Measurements from ENCODE around the gene ANKRD9. TPM values are rescaled to one million over a fixed set of nuclear protein-coding genes. Genes with fewer than 3 reads are reported as not detected.
"Not testable (repeated sequence)": the region's sequence is repeated elsewhere in the genome, so short reads cannot be mapped to it uniquely, and the experiment has no call there.

ANKRD9 gene
- total RNA-seq, 1 experiment from 2014 or later, result 23.7 TPM

GRCh38 chr14:102541771-102542170 is 32.2 kb upstream of the ANKRD9 start:
- ATAC-seq (no peak), DNase-seq (ENCODE audit: low read depth, low spot score) (no peak)
- no peaks in the 10 kb centered on the region for H3K9me3 ChIP-seq (ENCODE audit: control insufficient read depth, insufficient read depth, low read depth, low read length)
- no peaks in the 10 kb centered on the region for H3K27me3 ChIP-seq (ENCODE audit: control insufficient read depth, insufficient read depth, low read length)
- CTCF ChIA-PET, result interaction anchor here (0.6 kb wide), 1 partner anchor 53 kb away, joined by 3 read pairs; no protein-coding TSS in a partner anchor
- TF ChIP-seq SIN3A (IDR thresholded peaks at IDR 0.05; ENCODE audit: borderline replicate concordance, insufficient read depth, low read depth, low read length) (no peak), CTCF (IDR thresholded peaks at IDR 0.05) (no peak), TCF7L2 (IDR thresholded peaks at IDR 0.05; ENCODE audit: low read depth, low read length) (no peak)
- POLR2A ChIA-PET, result no interaction called here
- H3K27ac ChIP-seq (ENCODE audit: low read length), result no peak overlapping the region
- intact Hi-C loops (cut with micrococcal nuclease; ENCODE audit: unreplicated experiment), result no loop called here
- peaks cover 3% of the 10 kb centered on the region for H3K4me1 ChIP-seq (ENCODE audit: control insufficient read depth, insufficient read depth, low read length)
- no peak overlapping the region for H3K4me3 ChIP-seq (ENCODE audit: low read depth in 2 of 2, low read length in 2 of 2)
- in situ Hi-C loops (cut with HindIII; ENCODE audit: low pct_unique_long_range_greater_than_20kb, low sequenced_read_pairs), result no loop called here
- H3K36me3 ChIP-seq (ENCODE audit: control insufficient read depth, insufficient read depth, low read length), result no peaks in the 10 kb centered on the region
- no TSS peak for BruUV-seq (replicated peaks)

GRCh38 chr14:102541029-102541491 is 31.5 kb upstream of the ANKRD9 start:
- CTCF ChIA-PET, result interaction anchor here (0.6 to 0.7 kb wide), 2 partner anchors 26 to 54 kb away, joined by 3 to 10 read pairs; no protein-coding TSS in a partner anchor
- BruUV-seq (replicated peaks); intact Hi-C loops (cut with micrococcal nuclease; ENCODE audit: unreplicated experiment); in situ Hi-C loops (cut with HindIII; ENCODE audit: low pct_unique_long_range_greater_than_20kb, low sequenced_read_pairs); H3K27ac ChIP-seq (ENCODE audit: low read length); H3K4me1 ChIP-seq (ENCODE audit: control insufficient read depth, insufficient read depth, low read length); H3K9me3 ChIP-seq (ENCODE audit: control insufficient read depth, insufficient read depth, low read depth, low read length); H3K27me3 ChIP-seq (ENCODE audit: control insufficient read depth, insufficient read depth, low read length); H3K36me3 ChIP-seq (ENCODE audit: control insufficient read depth, insufficient read depth, low read length); ATAC-seq; POLR2A ChIA-PET; H3K4me3 ChIP-seq (ENCODE audit: low read depth in 2 of 2, low read length in 2 of 2); DNase-seq (ENCODE audit: low read depth, low spot score): not testable (repeated sequence)

GRCh38 chr14:102540315-102541028 is 30.9 kb upstream of the ANKRD9 start:
- intact Hi-C loops (cut with micrococcal nuclease; ENCODE audit: unreplicated experiment), result no loop called here
- H3K4me1 ChIP-seq (ENCODE audit: control insufficient read depth, insufficient read depth, low read length), result peaks cover 3% of the 10 kb centered on the region
- BruUV-seq (replicated peaks), result no TSS peak

More at GRCh38 chr14:102540315-102541028, 30.9 kb upstream of the ANKRD9 start:
- H3K27me3 ChIP-seq (ENCODE audit: control insufficient read depth, insufficient read depth, low read length), result no peaks in the 10 kb centered on the region
- no peak for TF ChIP-seq CTCF (IDR thresholded peaks at IDR 0.05)
- TF ChIP-seq POLR2AphosphoS5 (IDR thresholded peaks at IDR 0.05; ENCODE audit: low read depth, low read length), result no peak
- no peak for TF ChIP-seq SIN3A (IDR thresholded peaks at IDR 0.05; ENCODE audit: borderline replicate concordance, insufficient read depth, low read depth, low read length)
- no peak for TF ChIP-seq REST (IDR thresholded peaks at IDR 0.05; ENCODE audit: insufficient read depth in 1 of 2, low read depth in 2 of 2, low read length in 1 of 2)
- no peak for TF ChIP-seq TCF7L2 (IDR thresholded peaks at IDR 0.05; ENCODE audit: low read depth, low read length)
- no peaks in the 10 kb centered on the region for H3K36me3 ChIP-seq (ENCODE audit: control insufficient read depth, insufficient read depth, low read length)
- no peaks in the 10 kb centered on the region for H3K9me3 ChIP-seq (ENCODE audit: control insufficient read depth, insufficient read depth, low read depth, low read length)
- CTCF ChIA-PET, result interaction anchor here (0.7 kb wide), 1 partner anchor 26 kb away, joined by 10 read pairs; no protein-coding TSS in a partner anchor
- in situ Hi-C loops (cut with HindIII; ENCODE audit: low pct_unique_long_range_greater_than_20kb, low sequenced_read_pairs), result no loop called here
- no peak overlapping the region for H3K4me3 ChIP-seq (ENCODE audit: low read depth in 2 of 2, low read length in 2 of 2)
- POLR2A ChIA-PET, result no interaction called here
- ATAC-seq (no peak), DNase-seq (ENCODE audit: low read depth, low spot score) (no peak)
- H3K27ac ChIP-seq (ENCODE audit: low read length), result no peak overlapping the region
